HG02610 (cell line): ENCODE data around the gene GTPBP2.
A peak's percentile ranks its signal among the peaks of the same experiment; 100 is the strongest.

ENCODE experiments used
- ATAC-seq: cut with Tn5 transposase; IDR thresholded peaks from one replicate; pipeline ENCODE4 v1.9.1; 2021; ENCODE audit warnings: mild to moderate bottlenecking, moderate library complexity; ENCODE audit not compliant: unreplicated experiment

The GTPBP2 gene, protein sequence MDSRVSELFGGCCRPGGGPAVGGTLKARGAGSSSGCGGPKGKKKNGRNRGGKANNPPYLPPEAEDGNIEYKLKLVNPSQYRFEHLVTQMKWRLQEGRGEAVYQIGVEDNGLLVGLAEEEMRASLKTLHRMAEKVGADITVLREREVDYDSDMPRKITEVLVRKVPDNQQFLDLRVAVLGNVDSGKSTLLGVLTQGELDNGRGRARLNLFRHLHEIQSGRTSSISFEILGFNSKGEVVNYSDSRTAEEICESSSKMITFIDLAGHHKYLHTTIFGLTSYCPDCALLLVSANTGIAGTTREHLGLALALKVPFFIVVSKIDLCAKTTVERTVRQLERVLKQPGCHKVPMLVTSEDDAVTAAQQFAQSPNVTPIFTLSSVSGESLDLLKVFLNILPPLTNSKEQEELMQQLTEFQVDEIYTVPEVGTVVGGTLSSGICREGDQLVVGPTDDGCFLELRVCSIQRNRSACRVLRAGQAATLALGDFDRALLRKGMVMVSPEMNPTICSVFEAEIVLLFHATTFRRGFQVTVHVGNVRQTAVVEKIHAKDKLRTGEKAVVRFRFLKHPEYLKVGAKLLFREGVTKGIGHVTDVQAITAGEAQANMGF

DNA sequence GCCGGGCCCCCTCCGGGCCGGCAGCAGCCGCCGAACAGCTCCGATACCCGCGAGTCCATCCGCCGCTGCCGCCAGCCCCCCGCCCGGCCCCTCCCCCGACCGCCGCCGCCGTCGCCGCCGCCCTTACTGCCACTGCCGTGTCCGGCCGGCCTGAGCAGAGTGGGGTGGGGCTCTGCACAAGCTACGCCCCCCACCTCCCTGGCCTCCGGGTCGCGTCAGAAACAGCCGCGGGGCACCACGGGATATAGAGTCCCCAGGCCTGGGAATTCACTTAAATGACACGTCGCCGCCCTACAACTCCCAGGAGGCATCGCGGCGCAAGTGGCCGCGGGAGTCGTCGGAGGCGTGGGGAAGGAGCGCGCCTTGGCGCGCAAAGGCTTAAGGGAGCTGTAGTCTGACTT is at the start of gene GTPBP2:
TSS of gene GTPBP2 (minus strand) at position 161 of the 401 bp plus-strand sequence. CDS start at position 59, 102 bp downstream.
- peak; percentile 75 for ATAC-seq

DNA sequence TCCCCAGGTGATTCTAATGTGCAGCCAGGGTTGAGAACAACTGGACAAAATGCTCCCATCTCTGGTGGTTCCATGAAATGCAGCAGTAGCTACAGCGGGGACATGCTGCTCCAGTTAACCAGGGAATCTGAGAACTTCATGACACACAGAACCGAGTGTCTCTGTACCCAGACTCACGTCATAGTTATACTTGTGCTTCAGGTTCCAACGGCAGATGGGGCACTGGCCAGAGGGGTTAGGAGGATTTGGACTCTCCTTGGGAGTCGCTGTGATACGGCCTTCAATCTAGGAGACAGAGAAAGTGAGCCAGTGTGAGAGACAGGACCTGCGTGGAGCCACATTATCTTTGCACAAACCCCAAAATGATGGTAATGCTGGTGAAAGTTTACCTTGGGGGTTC is 49.3 kb upstream of the GTPBP2 start:
- no peak for ATAC-seq

DNA sequence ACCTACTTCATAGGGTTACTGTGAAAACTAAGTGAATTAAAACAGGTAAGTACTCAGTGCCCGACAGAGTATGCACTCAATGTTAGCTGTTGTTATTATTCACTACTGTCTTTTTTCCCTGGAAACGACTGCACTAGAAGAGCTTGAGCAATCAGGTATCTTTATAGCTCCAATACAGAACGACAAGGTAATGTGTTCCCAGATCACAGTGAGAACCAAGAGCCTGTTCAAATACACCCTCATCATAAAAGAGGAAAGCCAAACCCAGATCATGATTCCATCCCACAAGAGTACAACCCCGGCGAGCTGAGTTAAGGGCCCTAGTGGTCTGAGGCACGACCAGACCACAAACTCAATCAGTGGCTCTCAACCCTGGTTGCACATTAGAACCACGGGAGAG is 48.7 kb upstream of the GTPBP2 start:
- ATAC-seq = no peak

DNA sequence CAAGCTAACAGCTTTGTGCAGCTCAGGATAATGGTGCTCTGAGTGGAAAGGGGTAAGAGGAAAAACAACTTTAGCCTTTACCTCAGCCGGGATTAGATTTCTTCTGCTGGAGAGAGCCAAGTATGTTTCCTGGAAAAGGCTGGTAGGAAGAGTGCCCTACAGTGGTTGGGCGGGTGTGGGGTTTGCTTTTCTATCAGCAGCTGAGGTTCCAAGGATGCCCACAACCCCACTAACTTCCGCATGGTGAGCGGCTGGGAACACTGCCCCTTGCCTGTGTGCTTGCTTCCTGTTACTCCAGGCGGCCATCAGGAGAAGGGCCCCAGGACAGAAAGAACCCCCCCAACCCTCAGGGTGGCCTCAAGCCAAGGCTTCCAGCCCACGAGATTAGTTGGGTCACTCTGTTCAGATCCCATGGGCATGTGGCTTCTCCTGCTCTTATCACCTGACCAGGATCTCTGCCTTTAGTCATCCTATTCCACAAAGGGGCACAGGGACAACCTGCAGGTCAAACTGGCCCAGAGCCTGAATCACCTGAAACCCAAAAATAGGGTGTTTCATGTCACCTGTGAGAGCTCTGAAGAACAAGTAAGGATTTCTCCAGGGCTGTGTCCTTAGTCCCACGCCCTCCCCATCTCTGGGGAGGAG is 48.0 kb upstream of the GTPBP2 start:
- ATAC-seq = no peak

DNA sequence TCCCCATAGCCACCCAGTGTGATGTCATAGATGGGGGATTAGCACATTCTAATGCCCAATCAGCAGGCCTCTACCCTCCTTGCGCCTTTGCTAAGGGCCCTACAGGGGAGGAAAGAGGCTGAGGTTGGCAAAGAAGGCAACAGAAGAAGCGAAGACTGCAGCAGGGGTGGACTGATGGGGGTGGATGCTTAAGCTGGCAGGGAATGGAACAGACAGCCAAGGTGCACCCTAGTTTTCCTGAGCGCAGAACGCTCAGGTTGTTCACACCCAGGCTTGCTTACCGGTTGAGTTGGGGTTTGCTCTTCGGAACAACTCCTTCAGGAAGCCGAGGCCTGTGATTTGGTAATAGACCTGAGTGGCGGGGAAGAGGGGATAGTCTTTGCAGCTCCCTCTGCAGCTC is 45.9 kb upstream of the GTPBP2 start:
- no peak for ATAC-seq

DNA sequence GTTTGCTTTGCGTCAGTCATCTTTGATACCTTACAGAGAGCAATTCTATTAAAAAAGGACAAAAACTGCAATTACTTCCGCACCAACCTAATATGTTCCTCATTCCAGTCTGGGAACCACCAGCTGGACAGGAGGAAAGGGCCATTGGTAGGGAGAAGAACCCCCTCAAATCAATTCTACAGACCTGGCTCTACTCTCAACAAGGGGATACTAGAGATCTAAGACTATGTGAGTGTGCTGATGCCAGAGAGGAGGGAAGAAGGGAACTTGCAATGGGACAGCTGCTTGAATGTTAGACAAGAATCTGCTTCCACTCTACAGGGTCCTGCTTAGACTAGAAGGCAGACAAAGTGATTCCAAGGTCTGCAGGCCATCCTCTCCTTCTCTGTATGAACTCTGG is 45.2 kb upstream of the GTPBP2 start:
- ATAC-seq = no peak

DNA sequence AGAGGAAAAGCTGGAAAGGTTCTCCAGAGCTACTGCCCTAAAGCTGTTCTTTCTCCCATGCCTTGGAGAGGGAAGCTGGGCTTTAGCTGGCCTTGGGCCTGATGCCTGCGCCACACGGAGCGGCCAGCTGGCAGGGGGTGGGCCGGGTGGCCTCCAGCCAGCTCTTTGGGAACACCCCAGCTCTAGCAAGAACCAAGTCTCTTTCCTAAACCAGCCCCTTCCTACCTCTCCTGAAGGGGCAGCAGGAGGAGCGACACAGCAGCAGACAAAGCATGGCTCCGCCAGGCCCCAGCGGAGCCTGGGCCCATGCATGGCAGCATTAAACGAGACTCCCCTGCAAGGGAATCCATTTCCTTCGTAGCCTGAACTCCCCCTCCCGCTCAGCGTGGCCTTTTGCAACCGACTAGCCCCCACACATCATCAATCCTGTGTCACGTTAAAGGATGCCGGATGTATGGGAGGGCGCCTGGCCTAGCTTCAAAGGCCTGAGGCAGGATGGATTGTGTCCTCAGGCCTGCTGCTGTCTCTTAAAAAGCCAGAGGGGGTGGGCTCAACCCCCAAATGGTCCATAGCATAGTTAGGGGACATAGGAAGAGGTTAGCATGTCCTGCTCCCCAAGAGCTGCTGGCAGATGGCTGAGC is 44.5 kb upstream of the GTPBP2 start:
- no peak for ATAC-seq

DNA sequence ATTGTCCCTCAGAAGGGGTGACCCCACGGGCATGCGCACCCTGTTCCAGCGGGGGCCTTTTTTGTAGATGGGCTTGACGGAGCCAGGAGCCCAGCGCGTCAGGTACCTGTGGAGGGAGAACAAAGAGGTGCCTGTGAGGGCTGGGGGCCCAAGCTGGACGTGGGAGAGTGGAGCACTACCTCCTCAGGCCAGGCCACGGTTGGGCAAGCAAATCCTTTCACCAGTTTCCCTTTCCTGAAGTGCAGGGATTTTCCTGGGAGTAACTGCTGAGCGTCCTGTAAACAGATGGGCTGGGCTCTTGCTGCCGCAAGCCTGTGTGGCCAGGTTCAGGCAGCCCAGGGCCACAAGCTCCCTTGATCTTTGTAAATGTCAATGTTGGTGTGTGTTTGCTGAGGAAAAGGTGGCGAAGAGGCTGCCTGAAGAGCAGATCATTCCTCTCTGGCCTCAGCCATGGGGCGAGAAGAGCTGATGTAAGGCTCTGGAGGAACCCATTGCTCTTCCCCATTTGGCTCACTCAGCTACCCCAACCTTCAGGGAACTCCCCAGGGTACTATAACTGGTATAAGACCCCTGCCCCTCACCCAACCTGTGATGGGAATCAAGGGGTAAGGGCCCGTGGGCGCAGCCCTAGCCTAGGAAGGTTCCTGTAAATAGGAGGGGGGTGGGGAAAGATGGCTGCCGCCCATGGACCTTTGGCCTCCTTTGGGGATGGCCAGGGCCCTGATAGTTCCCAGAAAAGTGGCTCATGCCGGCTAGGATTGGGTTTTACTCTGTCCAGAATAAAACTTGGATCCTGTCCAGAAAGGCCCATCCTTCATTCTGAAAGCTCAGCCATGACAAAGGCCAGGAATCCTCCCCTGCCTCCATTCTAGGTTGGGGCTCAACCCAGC is 43.0 kb upstream of the GTPBP2 start:
- ATAC-seq = no peak

DNA sequence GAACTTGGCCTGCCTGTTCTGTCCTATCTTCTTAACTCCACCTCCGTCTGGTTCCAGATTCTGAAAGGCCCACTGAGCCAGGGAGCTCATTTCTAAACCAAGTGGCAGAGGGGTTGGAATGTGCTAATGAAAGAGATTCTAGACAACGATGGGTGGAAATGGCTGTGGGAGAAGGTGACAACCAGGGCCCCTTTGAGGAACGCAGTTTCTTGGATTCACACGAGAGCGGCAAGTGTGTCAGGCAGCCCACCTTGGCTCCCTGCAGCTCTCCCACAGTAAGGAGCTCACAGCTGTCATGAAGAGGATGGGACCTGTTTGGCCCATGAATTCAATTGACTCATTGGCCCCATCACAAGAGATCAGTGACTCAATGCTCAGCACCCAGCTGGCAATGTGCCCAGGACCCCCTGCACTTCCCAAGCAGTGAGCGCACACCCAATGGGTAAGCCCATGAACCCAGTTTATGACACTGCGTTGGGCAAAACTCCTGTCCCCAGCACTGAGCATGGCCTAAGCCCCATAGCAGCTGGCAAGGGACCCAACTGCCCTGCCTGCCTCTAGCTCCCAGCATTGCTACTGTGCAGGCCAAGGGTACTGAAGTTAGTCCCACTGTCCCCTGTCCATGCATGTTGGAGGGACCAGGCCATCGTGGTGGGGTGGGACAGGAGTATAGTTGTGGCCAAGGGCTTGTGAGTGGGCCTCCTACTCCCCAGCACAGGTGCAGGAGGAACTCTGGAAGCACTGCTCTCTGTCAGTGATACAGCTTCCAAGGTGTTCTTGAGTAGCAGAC is 42.1 kb upstream of the GTPBP2 start:
- no peak for ATAC-seq

DNA sequence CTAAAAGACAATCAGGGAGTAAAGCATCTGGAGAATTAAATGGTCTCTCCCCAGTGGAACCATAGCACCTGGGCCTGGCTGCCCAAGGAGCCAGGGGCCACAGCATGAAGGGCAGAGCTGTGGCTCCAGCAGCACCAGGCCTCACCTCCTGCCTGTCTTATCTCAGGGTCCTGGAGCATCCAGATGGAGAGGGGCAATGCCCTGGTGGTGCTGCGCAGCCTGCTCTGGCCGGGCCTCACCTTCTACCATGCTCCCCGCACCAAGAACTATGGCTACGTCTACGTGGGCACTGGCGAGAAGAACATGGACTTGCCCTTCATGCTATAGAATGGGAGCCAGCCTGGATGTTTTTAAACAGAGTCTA is 41.5 kb upstream of the GTPBP2 start:
- no peak for ATAC-seq

DNA sequence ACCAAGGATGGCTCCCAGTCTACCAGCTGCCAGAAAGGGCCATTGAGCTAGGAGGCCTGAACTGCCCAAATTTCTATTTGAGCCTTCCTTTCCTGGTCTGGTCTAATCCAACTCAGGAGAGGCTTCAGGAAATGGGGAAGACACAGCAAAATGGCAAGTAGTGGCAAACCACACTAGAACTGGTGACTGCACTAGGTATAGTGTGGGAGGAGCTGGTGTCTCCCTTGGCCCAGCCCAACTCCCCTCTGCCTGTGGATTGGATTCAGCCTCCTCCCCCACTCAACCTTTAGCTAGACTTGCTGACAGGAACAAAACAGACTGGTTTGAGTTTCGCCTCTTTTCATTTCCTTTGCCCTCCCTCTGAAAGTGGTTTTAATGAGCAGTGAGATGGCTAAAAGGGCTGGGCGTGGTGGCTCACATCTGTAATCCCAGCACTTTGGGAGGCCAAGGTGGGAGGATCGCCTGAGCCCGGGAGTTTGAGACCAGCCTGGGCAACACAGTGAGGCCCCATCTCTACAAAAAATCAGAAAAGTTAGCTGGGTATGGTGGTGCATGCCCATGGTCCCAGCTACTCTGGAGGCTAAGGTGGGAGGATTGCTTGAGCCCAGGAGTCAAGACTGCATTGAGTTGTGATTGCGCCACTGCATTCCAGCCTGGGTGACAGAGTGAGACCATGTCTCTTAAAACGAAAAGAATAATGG is 41.0 kb upstream of the GTPBP2 start:
- no peak for ATAC-seq

DNA sequence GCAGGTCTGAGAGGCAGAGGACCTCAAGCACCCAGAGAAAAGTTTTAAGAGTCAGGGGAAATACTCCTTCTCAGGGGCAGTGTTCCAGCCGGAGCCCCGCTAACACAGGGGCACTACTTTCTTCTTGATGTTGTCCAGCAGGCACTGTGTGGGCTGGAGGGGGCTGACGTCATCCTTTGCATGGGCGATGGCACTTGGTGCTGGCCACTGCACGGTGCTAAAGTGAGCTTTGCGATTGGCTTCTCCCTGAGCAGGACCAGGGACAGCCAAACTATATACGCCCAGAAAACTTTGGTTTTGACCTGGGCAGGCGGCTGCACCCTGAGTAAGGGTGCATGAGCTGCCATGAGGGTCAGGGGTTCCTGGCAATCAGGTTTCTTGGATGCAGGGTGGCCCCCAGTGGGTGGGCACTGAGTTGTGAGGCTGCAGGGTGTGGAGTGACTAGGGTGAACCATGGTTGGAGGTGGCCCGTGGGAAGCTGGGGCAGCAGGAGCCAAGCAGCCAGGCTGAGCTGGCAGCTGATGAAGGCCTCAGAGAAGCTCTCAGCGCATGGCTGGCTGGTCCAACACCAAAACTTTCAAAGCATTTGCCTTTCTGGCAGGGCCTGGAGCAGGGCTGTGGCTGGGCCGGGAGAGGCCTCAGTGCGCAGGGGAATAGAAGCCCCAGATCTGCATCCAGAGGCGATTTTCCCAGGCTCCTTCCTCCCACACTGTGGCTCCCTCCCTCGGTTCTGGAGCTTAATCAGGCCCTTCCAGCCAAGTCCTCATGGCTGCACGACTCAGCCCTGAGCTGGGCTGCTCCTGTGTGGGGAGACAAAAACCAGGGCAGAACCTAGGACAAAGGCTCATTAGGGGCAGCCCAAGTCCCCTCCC is 40.2 kb upstream of the GTPBP2 start:
- ATAC-seq = no peak

DNA sequence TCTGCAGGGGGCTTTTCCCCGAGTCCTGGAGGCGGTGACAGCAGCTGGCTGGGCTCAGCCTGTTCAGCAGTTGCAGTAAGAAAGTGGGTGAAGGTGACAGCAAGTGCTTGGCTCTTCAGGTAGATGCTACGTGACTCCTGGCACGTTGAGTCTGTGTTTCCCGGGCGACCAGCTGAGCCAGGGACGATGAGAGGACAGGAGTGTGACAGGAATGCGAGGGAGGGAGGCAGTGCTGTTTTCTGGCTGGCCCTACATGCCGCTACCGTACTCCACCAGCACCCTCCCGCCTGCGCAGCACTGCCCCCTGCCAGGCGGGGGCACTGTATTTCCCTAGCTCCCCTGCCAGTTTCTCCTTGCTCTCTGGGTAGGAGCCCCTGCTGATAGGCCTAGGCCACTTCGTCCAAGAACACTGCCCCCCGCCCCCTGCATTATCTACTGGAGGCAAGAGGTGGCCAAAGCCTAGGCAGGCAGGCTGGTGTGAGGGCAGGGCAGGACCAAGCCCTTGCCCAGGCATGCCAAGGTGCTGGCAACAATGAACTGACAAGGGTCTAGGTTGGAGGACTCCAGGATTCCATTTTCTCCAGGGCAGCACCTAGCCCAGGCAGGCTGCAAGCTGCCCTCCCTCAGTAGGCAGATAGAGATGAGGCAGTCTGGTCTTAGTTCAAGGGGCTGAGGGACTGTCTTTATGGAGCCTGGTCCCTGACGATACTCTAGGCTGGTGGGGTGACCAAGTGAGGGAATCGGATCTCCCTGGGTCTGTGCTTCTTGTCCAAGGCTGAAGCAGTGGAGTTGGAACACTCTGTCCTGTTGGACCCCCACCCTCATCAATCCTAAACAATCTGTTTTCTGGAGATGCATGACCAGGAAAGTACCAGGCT is 39.3 kb upstream of the GTPBP2 start:
- peak; percentile 38 for ATAC-seq

DNA sequence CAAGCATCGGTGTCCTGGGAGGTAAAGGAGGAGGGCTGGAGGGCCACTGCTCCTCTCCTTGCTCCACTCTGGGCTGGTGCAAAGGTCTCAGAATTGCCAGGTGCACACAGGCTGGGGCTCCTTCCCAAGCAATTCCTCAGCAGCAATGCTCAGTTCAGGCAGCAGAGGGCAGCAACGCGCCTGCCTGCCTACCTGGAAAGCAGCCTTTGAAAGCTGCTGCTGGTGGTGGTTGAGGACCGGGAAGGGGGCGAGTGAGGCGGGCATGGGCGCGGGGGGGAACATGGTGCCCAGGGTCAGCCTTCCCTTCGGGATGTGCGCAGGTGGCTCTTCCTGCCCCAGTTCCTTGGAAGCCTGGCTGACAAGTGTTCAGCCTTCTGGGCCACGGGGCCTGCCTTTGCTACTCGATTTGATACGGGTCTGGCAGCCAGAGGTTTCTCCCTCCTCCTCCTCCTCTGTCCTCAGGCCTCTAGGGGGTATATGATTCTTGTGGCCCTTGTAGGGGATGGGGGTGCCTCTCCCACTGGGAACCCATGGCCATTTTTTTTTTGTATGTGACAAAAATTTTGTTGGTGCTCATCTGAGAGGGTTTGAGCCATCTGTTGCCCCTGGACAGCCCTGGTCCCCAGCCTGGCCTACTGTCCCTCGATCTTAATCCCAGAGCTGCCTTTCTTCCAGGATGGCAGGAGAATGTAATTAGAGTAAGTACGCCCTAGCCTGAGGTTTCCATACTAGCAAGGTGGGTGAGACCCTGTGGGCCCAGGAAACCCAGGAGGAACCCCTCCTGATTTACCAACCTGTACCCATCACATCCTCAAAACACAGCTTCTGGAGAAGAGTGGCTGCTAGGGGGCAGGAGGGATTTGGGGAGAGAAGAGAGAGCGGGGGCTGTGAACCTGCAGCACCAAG is 38.4 kb upstream of the GTPBP2 start:
- peak; percentile 39 for ATAC-seq

DNA sequence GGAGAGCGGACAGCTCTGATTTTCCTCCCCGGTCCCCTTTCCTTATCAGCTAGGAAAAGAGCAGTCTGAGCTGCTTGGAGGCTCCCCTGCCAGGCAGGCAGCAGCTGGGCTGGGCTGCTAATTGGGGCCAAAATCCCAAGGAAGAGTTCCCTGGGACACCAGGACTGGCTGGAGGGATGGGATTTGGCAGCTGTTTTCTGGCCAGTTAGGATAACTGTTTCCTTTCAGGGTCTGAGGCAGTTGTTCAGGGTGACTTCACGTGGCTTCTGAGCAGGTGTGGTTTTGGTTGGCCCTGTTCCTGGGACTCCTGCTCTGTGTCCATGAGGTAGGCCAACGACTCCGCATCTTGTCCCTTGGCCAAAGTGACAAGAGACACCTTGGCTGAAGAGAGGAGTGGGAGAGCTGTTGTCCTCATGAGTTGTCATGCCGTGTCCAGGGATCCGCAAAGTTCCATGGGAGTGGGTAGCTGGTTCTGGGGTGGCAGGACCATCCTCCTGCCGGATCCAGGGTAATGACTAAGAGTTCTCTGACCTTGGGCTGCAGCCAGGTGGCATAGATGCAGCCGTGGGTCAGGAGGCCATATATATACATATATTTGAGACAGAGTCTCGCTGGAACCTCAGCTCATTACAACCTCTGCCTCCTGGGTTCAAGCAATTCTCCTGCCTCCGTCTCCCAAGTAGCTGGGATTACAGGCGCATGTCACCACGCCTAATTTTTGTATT is 37.3 kb upstream of the GTPBP2 start:
- ATAC-seq = no peak

DNA sequence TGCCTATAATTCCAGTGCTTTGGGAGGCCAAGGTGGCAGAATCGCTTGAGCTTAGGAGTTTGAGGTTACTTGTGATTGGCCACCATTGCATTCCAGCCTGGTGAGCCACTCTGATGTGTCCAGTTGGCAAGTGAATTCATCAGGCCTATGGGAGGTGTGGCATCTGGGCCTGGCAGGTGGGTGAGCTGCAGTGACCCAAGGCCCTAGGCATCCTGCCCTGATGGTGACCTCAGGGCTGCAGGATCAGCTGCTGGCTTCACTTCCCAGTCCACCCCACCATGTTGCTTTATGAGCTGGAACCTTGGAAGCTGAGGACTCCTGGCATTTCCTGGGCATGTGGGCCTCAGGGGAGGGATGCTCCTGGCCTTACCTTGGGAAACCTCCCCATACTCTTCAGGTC is 36.3 kb upstream of the GTPBP2 start:
- no peak for ATAC-seq
